T-cell (primary cell): Measurements from ENCODE around the gene PPP2R5C. TPM values are rescaled to one million over a fixed set of nuclear protein-coding genes. Genes with fewer than 3 reads are reported as not detected.

Experiments
- ATAC-seq, 4 experiments: fragments of 200-7000 bp in 3 of 4; fragments of 150-1000 bp in 1 of 4; cut with Tn5 transposase; replicated peaks in 1 of 4; 1 replicate in 3 of 4; 2 replicates in 1 of 4; pipeline ENCODE4 v1.10.0; 2021; ENCODE audit warnings: moderate library complexity in 3 of 4, mild to moderate bottlenecking in 2 of 4, moderate number of reproducible peaks in 1 of 4
- CTCF ChIA-PET, 2 donors: fragments of 300-600 bp; sonication (Branson Sonifier 250); formaldehyde crosslinking; loops; one replicate each; lab custom pipeline; 2022; ENCODE audit warnings: antibody characterized with exemption in 2 of 2; lab: Charles Lee
- POLR2A ChIA-PET, 2 donors: fragments of 300-600 bp; sonication (Branson Sonifier 250); formaldehyde crosslinking; loops; one replicate each; lab custom pipeline; 2022; ENCODE audit warnings: antibody characterized with exemption in 2 of 2; lab: Charles Lee
- DNase-seq, 35 experiments: peaks; one replicate each; pipeline versions ENCODE4 v3.0.0 to v3.0.0-alpha.2; 2013 to 2023
- H3K27ac ChIP-seq: one replicate; pipeline ENCODE4 v1.5.1; 2013; ENCODE audit warnings: low read length
- H3K27me3 ChIP-seq, 2 experiments: replicated peaks in 1 of 2; 1 replicate in 1 of 2; 2 replicates in 1 of 2; pipeline versions ENCODE4 v1.6.1 to v1.7.0; 2013; ENCODE audit warnings: low read length in 1 of 2, mixed read lengths in 1 of 2; ENCODE audit not compliant: control insufficient read depth in 2 of 2, insufficient read depth in 2 of 2; ENCODE audit errors: extremely low read depth in 1 of 2
- H3K36me3 ChIP-seq, 2 donors: 1 replicate in 1 of 2; 2 replicates in 1 of 2; pipeline versions ENCODE4 v1.6.1 to v1.7.0; 2013; ENCODE audit warnings: low read length in 1 of 2; ENCODE audit not compliant: control insufficient read depth in 2 of 2, insufficient read depth in 1 of 2; ENCODE audit errors: extremely low read depth in 1 of 2
- H3K4me1 ChIP-seq, 2 experiments: 1 replicate in 1 of 2; 2 replicates in 1 of 2; pipeline versions ENCODE4 v1.6.1 to v1.7.0; 2013; ENCODE audit warnings: low read length in 2 of 2, mixed read lengths in 1 of 2; ENCODE audit not compliant: insufficient read depth in 2 of 2, control insufficient read depth in 1 of 2; ENCODE audit errors: extremely low read depth in 1 of 2
- H3K4me3 ChIP-seq, 2 donors: 1 replicate in 1 of 2; 2 replicates in 1 of 2; pipeline versions ENCODE4 v1.5.1 to v1.7.0; 2013; ENCODE audit warnings: mild to moderate bottlenecking in 2 of 2, low read length in 1 of 2, moderate library complexity in 1 of 2; ENCODE audit not compliant: control insufficient read depth in 1 of 2; ENCODE audit errors: extremely low read depth in 1 of 2
- H3K9me3 ChIP-seq: 2 replicates; pipeline ENCODE4 v1.7.0; 2013
- H3K27ac Mint-ChIP-seq, 2 donors: one replicate each; pipeline ENCODE4 v1.8.0; 2020 to 2021; ENCODE audit warnings: mild to moderate bottlenecking in 2 of 2, mixed read lengths in 2 of 2
- H3K27me3 Mint-ChIP-seq, 2 donors: one replicate each; pipeline ENCODE4 v1.8.0; 2021 to 2022; ENCODE audit warnings: mixed read lengths in 2 of 2
- H3K36me3 Mint-ChIP-seq: one replicate; pipeline ENCODE4 v1.8.0; 2021; ENCODE audit warnings: mixed read lengths
- H3K4me1 Mint-ChIP-seq, 3 donors: one replicate each; pipeline ENCODE4 v1.8.0; 2020 to 2022; ENCODE audit warnings: mixed read lengths in 3 of 3, mild to moderate bottlenecking in 1 of 3
- H3K4me3 Mint-ChIP-seq, 3 donors: one replicate each; pipeline ENCODE4 v1.8.0; 2020 to 2022; ENCODE audit warnings: mild to moderate bottlenecking in 3 of 3, mixed read lengths in 3 of 3, moderate library complexity in 3 of 3
- H3K9me3 Mint-ChIP-seq, 3 donors: one replicate each; pipeline ENCODE4 v1.8.0; 2020 to 2022; ENCODE audit warnings: mixed read lengths in 3 of 3
- WGBS: methylation state at CpG from one replicate; pipeline ENCODE4 v1.1.5; 2013; ENCODE audit warnings: missing lambda C conversion rate; ENCODE audit not compliant: insufficient coverage; 5-methylcytosine and 5-hydroxymethylcytosine counted together
- total RNA-seq, 35 experiments: library from RNA in 6 of 35; stranded (reverse) in 6 of 35; fragments of 120-200 nt in 1 of 35; gene quantifications; one replicate each; pipeline versions ENCODE4 v1.2.1 to v1.2.4 and lab custom pipeline; 2013 to 2026

PPP2R5C gene
- total RNA-seq, 5 donors from 2014 or later (not counting 1 experiment from before 2014, with no cell fraction given) = 435 to 627 (median 489) TPM

DNA sequence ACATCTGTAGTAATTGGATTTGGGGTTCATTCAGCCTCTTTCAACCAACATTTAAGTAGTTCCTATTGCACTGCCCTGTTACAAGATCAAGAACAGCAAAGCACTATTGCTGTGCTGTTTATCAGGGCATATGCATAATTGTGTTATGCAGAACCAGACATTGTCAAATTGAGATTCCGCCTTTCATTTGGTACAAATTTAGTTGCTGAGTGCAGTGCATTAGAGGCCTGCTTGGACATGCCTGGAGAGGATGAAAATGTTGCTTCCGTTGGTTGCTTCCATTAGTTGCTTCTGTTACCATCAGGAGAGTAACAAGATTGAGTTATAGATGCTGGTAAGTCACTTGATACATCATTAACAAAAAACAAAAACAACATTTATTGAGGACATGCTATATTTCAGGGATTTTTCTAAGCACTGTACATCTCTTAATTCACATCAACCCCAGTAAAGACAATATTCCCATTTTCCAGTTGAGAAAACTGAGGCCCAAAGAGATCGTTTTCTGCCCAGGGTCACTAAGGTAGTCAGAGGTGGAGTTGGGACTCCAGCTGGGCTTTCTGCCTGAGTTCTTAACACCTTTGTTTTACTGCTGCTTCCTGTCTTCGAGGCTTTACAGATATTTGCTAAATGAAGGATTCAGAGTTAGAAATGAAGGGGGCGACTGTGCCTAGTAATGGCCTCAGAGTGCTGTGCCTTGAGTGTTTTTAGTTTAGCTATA lies 79.3 kb downstream of the PPP2R5C start:
- Mint-ChIP-seq H3K4me3 (peak overlapping the region in 1 of 3 donors; percentile 77), H3K4me1 (peaks cover 93 to 97% (median 93%) of the 10 kb centered on the region in 3 donors), H3K36me3 (peaks cover 42% of the 10 kb centered on the region), H3K9me3 (no peaks in the 10 kb centered on the region), H3K27me3 (no peaks in the 10 kb centered on the region), H3K27ac (peak overlapping the region; percentile 82 to 92)
- Histone ChIP-seq H3K4me1 (peaks cover 28 to 84% of the 10 kb centered on the region in 2 experiments), H3K27ac (peak overlapping the region; percentile 52), H3K9me3 (no peaks in the 10 kb centered on the region), H3K4me3 (no peak overlapping the region), H3K36me3 (peaks cover 0 to 30% of the 10 kb centered on the region in 2 donors), H3K27me3 (no peaks in the 10 kb centered on the region)
- no peak for ATAC-seq
- no peak for DNase-seq
- 50% methylated on average over 2 of the region's 5 CpGs for WGBS
- ChIA-PET CTCF (interaction anchor here (0.6 to 0.8 kb wide), 3 partner anchors 14 to 70 kb away, joined by 3 to 4 read pairs (median 4); no protein-coding TSS in a partner anchor), POLR2A (interaction anchor here (0.6 to 1.0 kb wide), 5 partner anchors 14 to 32 kb away, joined by 3 to 6 read pairs (median 4); no protein-coding TSS in a partner anchor)

GRCh38 chr14:101843038-101843437 lies 81.5 kb downstream of the PPP2R5C start:
- ATAC-seq (no peak), DNase-seq (no peak)
- Mint-ChIP-seq H3K9me3 (no peaks in the 10 kb centered on the region), H3K4me3 (peak overlapping the region in 1 of 3 donors; percentile 30), H3K36me3 (peaks cover 38% of the 10 kb centered on the region), H3K4me1 (peaks cover 93 to 97% (median 96%) of the 10 kb centered on the region in 3 donors), H3K27me3 (no peaks in the 10 kb centered on the region), H3K27ac (peak overlapping the region; percentile 77 to 88)
- Histone ChIP-seq H3K27me3 (no peaks in the 10 kb centered on the region), H3K27ac (peak overlapping the region; percentile 55), H3K4me3 (no peak overlapping the region), H3K9me3 (no peaks in the 10 kb centered on the region), H3K36me3 (peaks cover 0 to 26% of the 10 kb centered on the region in 2 donors), H3K4me1 (peaks cover 25 to 79% of the 10 kb centered on the region in 2 experiments)
- POLR2A ChIA-PET = interaction anchor here (0.6 to 1.0 kb wide), 4 partner anchors 12 to 67 kb away, joined by 4 to 10 read pairs (median 4); no protein-coding TSS in a partner anchor
- WGBS = 59% methylated on average over 2 of the region's 3 CpGs
- CTCF ChIA-PET = interaction anchor here in 1 of 2 donors (2.9 to 3.0 kb wide), 2 partner anchors 10 to 73 kb away, joined by 11 to 23 read pairs; no protein-coding TSS in a partner anchor

DNA sequence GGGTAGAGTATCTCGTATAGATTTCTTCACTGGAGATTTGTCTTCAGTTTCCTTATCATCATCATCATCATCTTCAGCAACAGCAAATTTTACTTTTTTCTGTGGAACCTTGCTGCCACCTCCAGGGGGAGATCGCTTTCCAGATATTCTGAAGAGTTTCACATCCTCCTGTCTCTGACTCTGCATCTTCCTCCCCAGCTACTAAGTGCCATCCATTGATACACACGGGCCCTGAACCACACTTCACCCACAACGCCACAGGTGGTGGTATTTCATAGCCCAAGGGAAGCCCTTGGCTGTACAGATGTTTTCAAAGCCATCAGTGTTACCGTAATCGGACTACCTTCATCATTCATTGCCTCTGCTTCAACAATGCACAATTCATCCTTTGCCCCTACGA lies 82.2 kb downstream of the PPP2R5C start:
- H3K36me3 ChIP-seq = peaks cover 0 to 28% of the 10 kb centered on the region in 2 donors
- H3K9me3 ChIP-seq = no peaks in the 10 kb centered on the region
- WGBS = 15% methylated on average over 2 of the region's 7 CpGs
- H3K4me1 ChIP-seq = peaks cover 23 to 79% of the 10 kb centered on the region in 2 experiments
- Mint-ChIP-seq H3K4me3 (peak overlapping the region; percentile 3 to 29 (median 18)), H3K36me3 (peaks cover 39% of the 10 kb centered on the region), H3K9me3 (no peaks in the 10 kb centered on the region), H3K27ac (peak overlapping the region; percentile 77 to 88), H3K4me1 (peaks cover 93 to 97% (median 94%) of the 10 kb centered on the region in 3 donors), H3K27me3 (no peaks in the 10 kb centered on the region)
- H3K4me3 ChIP-seq = no peak overlapping the region
- H3K27me3 ChIP-seq = no peaks in the 10 kb centered on the region
- ChIA-PET CTCF (interaction anchor here (0.7 to 3.0 kb wide), 8 partner anchors 10 to 265 kb away, joined by 3 to 23 read pairs (median 4); no protein-coding TSS in a partner anchor), POLR2A (interaction anchor here (0.6 to 1.3 kb wide), 6 partner anchors 12 to 68 kb away, joined by 4 to 10 read pairs (median 4); no protein-coding TSS in a partner anchor)
- peak overlapping the region; percentile 55 for H3K27ac ChIP-seq
- ATAC-seq = peak; percentile 59 to 75 (median 70)
- peak in 33 of 35 experiments; percentile 37 to 83 (median 55) for DNase-seq

- Histone ChIP-seq H3K36me3 (peaks cover 0 to 29% of the 10 kb centered on the region in 2 donors), H3K4me3 (no peak overlapping the region), H3K27ac (peak overlapping the region; percentile 36), H3K27me3 (no peaks in the 10 kb centered on the region), H3K4me1 (peaks cover 27 to 79% of the 10 kb centered on the region in 2 experiments), H3K9me3 (no peaks in the 10 kb centered on the region)
- Mint-ChIP-seq H3K36me3 (peaks cover 39% of the 10 kb centered on the region), H3K4me3 (peak overlapping the region in 1 of 3 donors; percentile 29), H3K9me3 (no peaks in the 10 kb centered on the region), H3K27ac (peak overlapping the region; percentile 77 to 88), H3K27me3 (no peaks in the 10 kb centered on the region), H3K4me1 (peaks cover 95 to 97% (median 95%) of the 10 kb centered on the region in 3 donors)
- ATAC-seq (no peak), DNase-seq (no peak)
- WGBS = 75% methylated on average over 13 of the region's 19 CpGs
- POLR2A ChIA-PET = interaction anchor here (0.5 to 1.3 kb wide), 7 partner anchors 18 to 371 kb away, joined by 3 to 5 read pairs (median 4); no protein-coding TSS in a partner anchor
- CTCF ChIA-PET = interaction anchor here (0.8 to 3.0 kb wide), 7 partner anchors 9 to 84 kb away, joined by 3 to 23 read pairs (median 5); no protein-coding TSS in a partner anchor
Measured at GRCh38 chr14:101844219-101844618, 82.7 kb downstream of the PPP2R5C start.

DNA sequence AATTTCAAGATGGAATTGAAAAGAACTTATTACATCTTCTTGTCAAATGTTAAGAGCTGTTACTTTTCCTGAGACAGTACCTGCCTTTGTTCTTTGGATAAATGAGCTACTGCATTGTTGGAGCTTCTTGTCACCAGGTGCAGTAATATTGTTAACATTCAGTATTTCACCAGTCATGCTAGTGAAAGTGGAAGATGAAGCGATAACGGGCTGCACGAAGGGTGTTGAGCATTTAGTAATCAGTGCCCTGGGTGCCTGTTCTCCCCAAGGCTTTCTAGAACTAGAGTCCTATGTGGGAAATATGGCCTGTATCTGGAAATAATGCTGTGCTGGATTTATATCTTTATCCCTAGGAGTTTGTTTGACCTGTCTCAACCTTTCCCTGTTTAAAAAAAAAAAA lies 83.2 kb downstream of the PPP2R5C start:
- Mint-ChIP-seq H3K9me3 (no peaks in the 10 kb centered on the region), H3K4me3 (no peak overlapping the region), H3K36me3 (peaks cover 35% of the 10 kb centered on the region), H3K27ac (peak overlapping the region; percentile 77 to 88), H3K4me1 (peaks cover 95 to 97% (median 95%) of the 10 kb centered on the region in 3 donors), H3K27me3 (no peaks in the 10 kb centered on the region)
- DNase-seq (no peak), ATAC-seq (no peak)
- CTCF ChIA-PET = interaction anchor here (0.6 to 3.0 kb wide), 9 partner anchors 9 to 259 kb away, joined by 3 to 23 read pairs (median 3); no protein-coding TSS in a partner anchor
- H3K27ac ChIP-seq = no peak overlapping the region
- no peak overlapping the region for H3K4me3 ChIP-seq
- H3K4me1 ChIP-seq = peaks cover 27 to 77% of the 10 kb centered on the region in 2 experiments
- POLR2A ChIA-PET = interaction anchor here (0.5 to 1.3 kb wide), 10 partner anchors 8 to 370 kb away, joined by 3 to 5 read pairs (median 4); no protein-coding TSS in a partner anchor
- H3K27me3 ChIP-seq = no peaks in the 10 kb centered on the region
- whole genome bisulfite sequencing = 66% methylated on average over 3 of the region's 3 CpGs
- peaks cover 0 to 29% of the 10 kb centered on the region in 2 donors for H3K36me3 ChIP-seq
- H3K9me3 ChIP-seq = no peaks in the 10 kb centered on the region

DNA sequence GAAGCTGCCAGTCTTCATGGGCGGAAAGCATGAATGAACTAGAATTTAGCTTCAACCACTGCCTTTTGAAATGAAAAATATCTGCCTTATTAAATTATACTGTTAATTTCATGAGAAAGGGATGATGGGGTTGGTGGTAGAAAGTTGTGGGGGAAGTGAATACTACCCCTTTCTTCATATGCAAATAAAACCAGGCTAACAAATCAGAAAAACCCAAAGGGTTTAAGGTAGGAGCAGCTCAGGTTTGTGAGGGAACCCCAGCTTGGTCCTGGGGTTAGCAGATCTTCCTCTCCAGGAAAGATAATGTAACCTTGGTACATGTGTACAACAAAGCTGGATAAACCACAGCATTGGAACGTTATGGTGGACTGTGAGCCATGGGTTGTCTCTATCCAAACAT lies 84.0 kb downstream of the PPP2R5C start:
- Mint-ChIP-seq H3K9me3 (no peaks in the 10 kb centered on the region), H3K27ac (peak overlapping the region; percentile 64 to 68), H3K4me1 (peaks cover 95 to 97% (median 95%) of the 10 kb centered on the region in 3 donors), H3K36me3 (peaks cover 36% of the 10 kb centered on the region), H3K4me3 (no peak overlapping the region), H3K27me3 (no peaks in the 10 kb centered on the region)
- POLR2A ChIA-PET = interaction anchor here (0.6 to 1.2 kb wide), 5 partner anchors 9 to 138 kb away, joined by 3 to 8 read pairs (median 3); no protein-coding TSS in a partner anchor
- Histone ChIP-seq H3K36me3 (peaks cover 0 to 29% of the 10 kb centered on the region in 2 donors), H3K27me3 (no peaks in the 10 kb centered on the region), H3K4me1 (peaks cover 27 to 78% of the 10 kb centered on the region in 2 experiments), H3K9me3 (no peaks in the 10 kb centered on the region), H3K27ac (no peak overlapping the region), H3K4me3 (no peak overlapping the region)
- no peak for ATAC-seq
- DNase-seq = no peak
- WGBS = no CpG with 5 or more reads among the region's 2 CpGs
- CTCF ChIA-PET = interaction anchor here (0.5 to 3.0 kb wide), 12 partner anchors 8 to 303 kb away, joined by 3 to 23 read pairs (median 4); no protein-coding TSS in a partner anchor
